CD1c-positive myeloid dendritic cell (primary cell): ENCODE results near the gene IPO7.

Source experiments
- DNase-seq: peaks from one replicate; pipeline ENCODE4 v3.0.0-alpha.2; 2016; ENCODE audit errors: extremely low spot score

Gene IPO7

GRCh38 chr11:9490376-9490775 is 105.9 kb downstream of the IPO7 start:
- no peak for DNase-seq

- DNase-seq: no peak
Observed at GRCh38 chr11:9493492-9493891, 109.0 kb downstream of the IPO7 start.

GRCh38 chr11:9494316-9494715 is 109.9 kb downstream of the IPO7 start:
- no peak for DNase-seq

- no peak for DNase-seq
Observed at GRCh38 chr11:9495803-9496514, 111.5 kb downstream of the IPO7 start.
